Muscle layer of colon (tissue), 2 donors: ENCODE data around the gene MNS1.
"Not testable (repeated sequence)": the region's sequence is repeated elsewhere in the genome, so short reads cannot be mapped to it uniquely, and the experiment has no call there.

Source experiments
- H3K27ac ChIP-seq: one replicate; pipeline ENCODE4 v1.7.0; 2013; ENCODE audit warnings: low read depth, mild to moderate bottlenecking, low read length, moderate library complexity
- H3K27me3 ChIP-seq, 2 donors: one replicate each; pipeline ENCODE4 v1.7.0; 2013; ENCODE audit warnings: low read length in 2 of 2, mild to moderate bottlenecking in 2 of 2; ENCODE audit not compliant: insufficient read depth in 2 of 2, control insufficient read depth in 1 of 2
- H3K36me3 ChIP-seq: one replicate; pipeline ENCODE4 v1.7.0; 2013; ENCODE audit warnings: mild to moderate bottlenecking, low read length; ENCODE audit not compliant: insufficient read depth
- H3K4me1 ChIP-seq: one replicate; pipeline ENCODE4 v1.7.0; 2013; ENCODE audit warnings: mild to moderate bottlenecking, low read length; ENCODE audit not compliant: insufficient read depth
- H3K4me3 ChIP-seq, 2 donors: one replicate each; pipeline ENCODE4 v1.7.0; 2013; ENCODE audit warnings: low read length in 2 of 2, low read depth in 1 of 2, mild to moderate bottlenecking in 1 of 2, moderate library complexity in 1 of 2
- H3K9ac ChIP-seq: one replicate; pipeline ENCODE4 v1.7.0; 2013; ENCODE audit warnings: low read length
- H3K9me3 ChIP-seq: one replicate; pipeline ENCODE4 v1.7.0; 2013; ENCODE audit warnings: mild to moderate bottlenecking, low read length
- donor health status: abdominal sarcoma.
- donor health status: Adenocarcinoma of cecum.

MNS1 gene

GRCh38 chr15:56445746-56446145 lies 19.2 kb downstream of the MNS1 start:
- Histone ChIP-seq H3K27me3 (no peaks in the 10 kb centered on the region), H3K9me3 (no peaks in the 10 kb centered on the region), H3K36me3 (no peaks in the 10 kb centered on the region), H3K9ac (no peak overlapping the region), H3K4me3 (no peak overlapping the region), H3K27ac (no peak overlapping the region), H3K4me1 (no peaks in the 10 kb centered on the region)

- H3K27me3 ChIP-seq: no peaks in the 10 kb centered on the region
- no peak overlapping the region for H3K4me3 ChIP-seq
- no peak overlapping the region for H3K9ac ChIP-seq
- H3K36me3 ChIP-seq: no peaks in the 10 kb centered on the region
- H3K9me3 ChIP-seq: no peaks in the 10 kb centered on the region
- H3K27ac ChIP-seq: no peak overlapping the region
- no peaks in the 10 kb centered on the region for H3K4me1 ChIP-seq
Observed at GRCh38 chr15:56442354-56442753, 22.6 kb downstream of the MNS1 start.

- no peaks in the 10 kb centered on the region for H3K27me3 ChIP-seq
- no peak overlapping the region for H3K27ac ChIP-seq
- H3K36me3 ChIP-seq: no peaks in the 10 kb centered on the region
- H3K4me1 ChIP-seq: no peaks in the 10 kb centered on the region
- H3K4me3 ChIP-seq: no peak overlapping the region
- no peaks in the 10 kb centered on the region for H3K9me3 ChIP-seq
- H3K9ac ChIP-seq: no peak overlapping the region
Observed at GRCh38 chr15:56440214-56440770, 24.6 kb downstream of the MNS1 start.

- Histone ChIP-seq H3K4me1 (no peaks in the 10 kb centered on the region), H3K36me3 (no peaks in the 10 kb centered on the region), H3K4me3 (no peak overlapping the region), H3K27ac (no peak overlapping the region), H3K9me3 (no peaks in the 10 kb centered on the region), H3K27me3 (no peaks in the 10 kb centered on the region), H3K9ac (no peak overlapping the region)
Observed at GRCh38 chr15:56432304-56432703, 32.6 kb downstream of the MNS1 start.

GRCh38 chr15:56428821-56429458 lies 36.0 kb downstream of the MNS1 start:
- Histone ChIP-seq H3K27me3 (no peaks in the 10 kb centered on the region), H3K9ac (no peak overlapping the region), H3K9me3 (no peaks in the 10 kb centered on the region), H3K4me1 (no peaks in the 10 kb centered on the region), H3K4me3 (no peak overlapping the region), H3K36me3 (no peaks in the 10 kb centered on the region), H3K27ac (no peak overlapping the region)

GRCh38 chr15:56425976-56426375 lies 39.0 kb downstream of the MNS1 start:
- Histone ChIP-seq H3K36me3 (no peaks in the 10 kb centered on the region), H3K27me3 (no peaks in the 10 kb centered on the region), H3K9me3 (no peaks in the 10 kb centered on the region), H3K4me1 (no peaks in the 10 kb centered on the region), H3K9ac (no peak overlapping the region), H3K27ac (no peak overlapping the region), H3K4me3 (no peak overlapping the region)

- no peaks in the 10 kb centered on the region for H3K27me3 ChIP-seq
- H3K9ac ChIP-seq: no peak overlapping the region
- no peak overlapping the region for H3K27ac ChIP-seq
- H3K4me1 ChIP-seq: no peaks in the 10 kb centered on the region
- H3K36me3 ChIP-seq: no peaks in the 10 kb centered on the region
- no peak overlapping the region for H3K4me3 ChIP-seq
- H3K9me3 ChIP-seq: no peaks in the 10 kb centered on the region
Observed at GRCh38 chr15:56425276-56425675, 39.7 kb downstream of the MNS1 start.

- H3K4me3 ChIP-seq, H3K36me3 ChIP-seq, H3K27ac ChIP-seq, H3K27me3 ChIP-seq, H3K4me1 ChIP-seq, H3K9me3 ChIP-seq, H3K9ac ChIP-seq: not testable (repeated sequence)
Observed at GRCh38 chr15:56413114-56413733, 51.7 kb downstream of the MNS1 start.

GRCh38 chr15:56411122-56411749 lies 53.7 kb downstream of the MNS1 start:
- Histone ChIP-seq H3K36me3 (no peaks in the 10 kb centered on the region), H3K4me3 (no peak overlapping the region), H3K4me1 (no peaks in the 10 kb centered on the region), H3K27ac (no peak overlapping the region), H3K9me3 (no peaks in the 10 kb centered on the region), H3K9ac (no peak overlapping the region), H3K27me3 (no peaks in the 10 kb centered on the region)

- Histone ChIP-seq H3K4me3 (no peak overlapping the region), H3K4me1 (no peaks in the 10 kb centered on the region), H3K36me3 (no peaks in the 10 kb centered on the region), H3K27me3 (no peaks in the 10 kb centered on the region), H3K27ac (no peak overlapping the region), H3K9ac (no peak overlapping the region), H3K9me3 (no peaks in the 10 kb centered on the region)
Observed at GRCh38 chr15:56410721-56411120, 54.2 kb downstream of the MNS1 start.

- not testable (repeated sequence) for H3K36me3 ChIP-seq, H3K9me3 ChIP-seq, H3K27me3 ChIP-seq, H3K4me3 ChIP-seq, H3K27ac ChIP-seq, H3K9ac ChIP-seq, H3K4me1 ChIP-seq
Observed at GRCh38 chr15:56399209-56399608, 65.7 kb downstream of the MNS1 start.
